ENCODE data around the gene USP6NL.
A peak's percentile ranks its signal among the peaks of the same experiment; 100 is the strongest.

Gene USP6NL

GRCh38 chr10:11616021-11616420 lies 4.6 kb upstream of the USP6NL start:
- DNase-seq = no peak

- DNase-seq = no peak
These were observed 3.9 kb upstream of the USP6NL start for GRCh38 chr10:11615396-11615795.

- DNase-seq = no peak
These were observed 861 bp upstream of the USP6NL start for GRCh38 chr10:11612021-11613001.

GRCh38 chr10:11610826-11611247 lies 613 bp downstream of the USP6NL start:
- DNase-seq = peak in 2 of 5 experiments; percentile 6 to 13

- no peak for DNase-seq
These were observed 1.2 kb downstream of the USP6NL start for GRCh38 chr10:11610166-11610825.

- DNase-seq = no peak
These were observed 1.9 kb downstream of the USP6NL start for GRCh38 chr10:11609492-11610093.

GRCh38 chr10:11609052-11609451 lies 2.4 kb downstream of the USP6NL start:
- DNase-seq = no peak

- DNase-seq = no peak
These were observed 3.1 kb downstream of the USP6NL start for GRCh38 chr10:11608159-11609013.

GRCh38 chr10:11605807-11606408 lies 5.5 kb downstream of the USP6NL start:
- no peak for DNase-seq

- no peak for DNase-seq
These were observed 6.4 kb downstream of the USP6NL start for GRCh38 chr10:11604865-11605650.

- DNase-seq = no peak
These were observed 7.7 kb downstream of the USP6NL start for GRCh38 chr10:11603741-11604140.

- DNase-seq = peak in 1 of 5 experiments; percentile 66
These were observed 8.4 kb downstream of the USP6NL start for GRCh38 chr10:11602919-11603523.

GRCh38 chr10:11602358-11602757 lies 9.1 kb downstream of the USP6NL start:
- DNase-seq = peak in 1 of 5 experiments; percentile 15

- no peak for DNase-seq
These were observed 9.8 kb downstream of the USP6NL start for GRCh38 chr10:11601670-11602069.

- no peak for DNase-seq
These were observed 11.2 kb downstream of the USP6NL start for GRCh38 chr10:11600280-11600679.

GRCh38 chr10:11598712-11599397 lies 12.6 kb downstream of the USP6NL start:
- DNase-seq = no peak

GRCh38 chr10:11597470-11597869 lies 14.0 kb downstream of the USP6NL start:
- DNase-seq = no peak

GRCh38 chr10:11595395-11595692 lies 16.1 kb downstream of the USP6NL start:
- no peak for DNase-seq

GRCh38 chr10:11594589-11595394 lies 16.7 kb downstream of the USP6NL start:
- no peak for DNase-seq

All from T-helper 2 cell (primary cell).